Astrocyte (in vitro differentiated cells and primary cell): ENCODE data around the gene ADAMTS6.

Experiments
- EZH2 ChIP-seq: IDR thresholded peaks from 2 replicates; pipeline ENCODE4 v1.6.1; 2012; ENCODE audit warnings: mild to moderate bottlenecking, low read length, inconsistent platforms; ENCODE audit not compliant: insufficient read depth
- TF ChIP-seq, protein P1 (sequence below): IDR thresholded peaks from 2 replicates; pipeline ENCODE4 v1.5.1; 2011; ENCODE audit warnings: low read depth, mild to moderate bottlenecking, inconsistent platforms, low read length, moderate library complexity; ENCODE audit not compliant: insufficient read depth

DNA sequence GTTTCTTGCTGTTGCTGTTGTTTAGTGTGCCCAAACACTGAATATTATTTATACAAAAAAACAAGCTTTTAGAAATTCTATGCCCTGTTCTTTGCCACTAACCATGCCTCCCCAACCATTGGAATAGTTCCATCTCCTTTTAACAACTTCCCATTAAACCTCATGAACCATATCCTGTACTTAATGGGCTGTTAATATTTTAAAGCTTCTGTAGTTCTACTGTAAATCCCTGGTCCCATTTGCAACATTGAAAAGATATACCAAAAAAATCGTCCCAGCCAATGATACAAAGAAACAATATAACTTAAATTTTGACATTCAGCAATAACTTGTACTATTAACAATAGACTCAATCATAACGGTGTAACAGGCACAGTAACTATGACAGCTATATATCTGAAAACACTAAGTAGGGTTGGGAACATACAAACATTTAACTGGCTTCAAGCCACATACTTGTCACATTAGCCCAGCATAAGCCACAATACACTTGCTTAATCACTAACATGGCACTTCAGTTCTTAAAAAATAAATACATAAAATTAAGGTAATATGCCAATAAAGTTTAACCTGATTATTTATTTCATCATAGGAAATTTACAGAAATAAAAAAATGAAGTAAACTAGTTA is 86.1 kb downstream of the ADAMTS6 start:
- TF ChIP-seq, protein P1, sequence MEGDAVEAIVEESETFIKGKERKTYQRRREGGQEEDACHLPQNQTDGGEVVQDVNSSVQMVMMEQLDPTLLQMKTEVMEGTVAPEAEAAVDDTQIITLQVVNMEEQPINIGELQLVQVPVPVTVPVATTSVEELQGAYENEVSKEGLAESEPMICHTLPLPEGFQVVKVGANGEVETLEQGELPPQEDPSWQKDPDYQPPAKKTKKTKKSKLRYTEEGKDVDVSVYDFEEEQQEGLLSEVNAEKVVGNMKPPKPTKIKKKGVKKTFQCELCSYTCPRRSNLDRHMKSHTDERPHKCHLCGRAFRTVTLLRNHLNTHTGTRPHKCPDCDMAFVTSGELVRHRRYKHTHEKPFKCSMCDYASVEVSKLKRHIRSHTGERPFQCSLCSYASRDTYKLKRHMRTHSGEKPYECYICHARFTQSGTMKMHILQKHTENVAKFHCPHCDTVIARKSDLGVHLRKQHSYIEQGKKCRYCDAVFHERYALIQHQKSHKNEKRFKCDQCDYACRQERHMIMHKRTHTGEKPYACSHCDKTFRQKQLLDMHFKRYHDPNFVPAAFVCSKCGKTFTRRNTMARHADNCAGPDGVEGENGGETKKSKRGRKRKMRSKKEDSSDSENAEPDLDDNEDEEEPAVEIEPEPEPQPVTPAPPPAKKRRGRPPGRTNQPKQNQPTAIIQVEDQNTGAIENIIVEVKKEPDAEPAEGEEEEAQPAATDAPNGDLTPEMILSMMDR: no peak
- no peak for TF ChIP-seq EZH2
